HL-60 (cell line): ENCODE data around the gene PSMB5.

Experiments
- DNase-seq, 2 experiments: peaks; one replicate each; pipeline ENCODE4 v3.0.0-alpha.2; 2010 to 2020; ENCODE audit warnings: low read depth in 1 of 2, low spot score in 1 of 2
- H3K27ac ChIP-seq: fragments of 250-450 bp; sonication (Bioruptor Pico); replicated peaks from 2 replicates; pipeline ENCODE4 v1.5.1; 2020; ENCODE audit warnings: mild to moderate bottlenecking, moderate library complexity
- H3K27me3 ChIP-seq: fragments of 250-450 bp; sonication (Bioruptor Pico); 2 replicates; pipeline ENCODE4 v1.5.1; 2021; ENCODE audit warnings: mild to moderate bottlenecking, moderate library complexity; ENCODE audit not compliant: insufficient read depth, poor library complexity, severe bottlenecking
- H3K4me3 ChIP-seq: replicated peaks from 2 replicates; pipeline ENCODE4 v1.5.1; 2011; ENCODE audit warnings: mild to moderate bottlenecking, control low read depth, low read length; ENCODE audit not compliant: insufficient read depth
- GABPA ChIP-seq: IDR thresholded peaks from 2 replicates; pipeline ENCODE4 v1.6.1; 2012; ENCODE audit warnings: low read depth
- POLR2AphosphoS5 ChIP-seq: IDR thresholded peaks from 2 replicates; pipeline ENCODE4 v1.6.1; 2012; ENCODE audit warnings: low read depth
- SPI1 ChIP-seq: IDR thresholded peaks from 2 replicates; pipeline ENCODE4 v1.6.1; 2012; ENCODE audit warnings: low read depth, mild to moderate bottlenecking, borderline replicate concordance
- TF ChIP-seq, protein P1 (sequence below): IDR thresholded peaks from 2 replicates; pipeline ENCODE4 v1.6.1; 2012; ENCODE audit warnings: low read depth; ENCODE audit not compliant: insufficient replicate concordance
- TF ChIP-seq, protein P2 (sequence below): IDR thresholded peaks from one replicate; pipeline ENCODE4 v1.5.1; 2011; ENCODE audit warnings: low read length, control low read depth, inconsistent platforms; ENCODE audit not compliant: insufficient read depth

PSMB5 gene

DNA sequence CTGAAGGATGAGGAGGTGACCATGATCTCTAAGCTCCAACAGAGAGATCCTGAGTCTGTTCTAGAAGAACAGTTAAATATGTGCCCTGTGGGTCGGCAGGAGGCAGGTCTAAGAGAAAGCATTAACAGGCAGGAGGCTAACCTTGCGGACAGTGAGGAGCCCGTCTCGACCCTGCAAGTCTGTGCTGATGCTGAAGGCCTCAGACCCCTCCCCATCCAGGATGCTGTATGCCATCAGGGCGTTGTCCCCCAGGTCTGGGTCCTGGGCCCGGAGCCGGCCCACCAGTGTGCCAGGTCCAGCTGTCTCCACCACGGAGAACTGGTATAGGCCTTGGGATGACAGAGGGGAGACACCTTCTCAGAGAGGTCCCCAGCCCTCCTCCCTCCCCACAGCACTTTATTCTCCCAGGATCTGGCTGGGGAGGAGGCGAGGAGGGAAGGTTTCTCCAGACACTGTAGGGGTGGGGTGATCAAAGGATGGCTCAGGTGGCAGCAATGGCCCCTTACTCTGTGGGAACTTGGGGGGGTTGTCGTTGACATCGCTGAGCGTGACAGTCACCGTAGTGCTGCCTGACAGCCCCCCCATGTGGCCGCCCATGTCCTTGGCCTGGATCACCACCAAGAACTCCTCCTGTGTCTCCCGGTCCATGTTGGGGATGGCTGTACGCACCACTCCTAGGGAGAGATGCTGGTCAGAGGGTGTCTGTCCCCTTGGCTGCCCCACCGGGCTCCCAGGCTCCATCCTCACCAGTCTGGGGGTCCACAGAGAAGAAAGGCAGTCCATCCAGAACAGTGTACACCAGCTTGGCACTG, 19.5 kb upstream of the PSMB5 start:
- Histone ChIP-seq H3K4me3 (no peak overlapping the region), H3K27me3 (no peaks in the 10 kb centered on the region), H3K27ac (no peak overlapping the region)
- DNase-seq, result no peak
- TF ChIP-seq, protein P1, sequence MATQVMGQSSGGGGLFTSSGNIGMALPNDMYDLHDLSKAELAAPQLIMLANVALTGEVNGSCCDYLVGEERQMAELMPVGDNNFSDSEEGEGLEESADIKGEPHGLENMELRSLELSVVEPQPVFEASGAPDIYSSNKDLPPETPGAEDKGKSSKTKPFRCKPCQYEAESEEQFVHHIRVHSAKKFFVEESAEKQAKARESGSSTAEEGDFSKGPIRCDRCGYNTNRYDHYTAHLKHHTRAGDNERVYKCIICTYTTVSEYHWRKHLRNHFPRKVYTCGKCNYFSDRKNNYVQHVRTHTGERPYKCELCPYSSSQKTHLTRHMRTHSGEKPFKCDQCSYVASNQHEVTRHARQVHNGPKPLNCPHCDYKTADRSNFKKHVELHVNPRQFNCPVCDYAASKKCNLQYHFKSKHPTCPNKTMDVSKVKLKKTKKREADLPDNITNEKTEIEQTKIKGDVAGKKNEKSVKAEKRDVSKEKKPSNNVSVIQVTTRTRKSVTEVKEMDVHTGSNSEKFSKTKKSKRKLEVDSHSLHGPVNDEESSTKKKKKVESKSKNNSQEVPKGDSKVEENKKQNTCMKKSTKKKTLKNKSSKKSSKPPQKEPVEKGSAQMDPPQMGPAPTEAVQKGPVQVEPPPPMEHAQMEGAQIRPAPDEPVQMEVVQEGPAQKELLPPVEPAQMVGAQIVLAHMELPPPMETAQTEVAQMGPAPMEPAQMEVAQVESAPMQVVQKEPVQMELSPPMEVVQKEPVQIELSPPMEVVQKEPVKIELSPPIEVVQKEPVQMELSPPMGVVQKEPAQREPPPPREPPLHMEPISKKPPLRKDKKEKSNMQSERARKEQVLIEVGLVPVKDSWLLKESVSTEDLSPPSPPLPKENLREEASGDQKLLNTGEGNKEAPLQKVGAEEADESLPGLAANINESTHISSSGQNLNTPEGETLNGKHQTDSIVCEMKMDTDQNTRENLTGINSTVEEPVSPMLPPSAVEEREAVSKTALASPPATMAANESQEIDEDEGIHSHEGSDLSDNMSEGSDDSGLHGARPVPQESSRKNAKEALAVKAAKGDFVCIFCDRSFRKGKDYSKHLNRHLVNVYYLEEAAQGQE, result no peak
- TF ChIP-seq, protein P2, sequence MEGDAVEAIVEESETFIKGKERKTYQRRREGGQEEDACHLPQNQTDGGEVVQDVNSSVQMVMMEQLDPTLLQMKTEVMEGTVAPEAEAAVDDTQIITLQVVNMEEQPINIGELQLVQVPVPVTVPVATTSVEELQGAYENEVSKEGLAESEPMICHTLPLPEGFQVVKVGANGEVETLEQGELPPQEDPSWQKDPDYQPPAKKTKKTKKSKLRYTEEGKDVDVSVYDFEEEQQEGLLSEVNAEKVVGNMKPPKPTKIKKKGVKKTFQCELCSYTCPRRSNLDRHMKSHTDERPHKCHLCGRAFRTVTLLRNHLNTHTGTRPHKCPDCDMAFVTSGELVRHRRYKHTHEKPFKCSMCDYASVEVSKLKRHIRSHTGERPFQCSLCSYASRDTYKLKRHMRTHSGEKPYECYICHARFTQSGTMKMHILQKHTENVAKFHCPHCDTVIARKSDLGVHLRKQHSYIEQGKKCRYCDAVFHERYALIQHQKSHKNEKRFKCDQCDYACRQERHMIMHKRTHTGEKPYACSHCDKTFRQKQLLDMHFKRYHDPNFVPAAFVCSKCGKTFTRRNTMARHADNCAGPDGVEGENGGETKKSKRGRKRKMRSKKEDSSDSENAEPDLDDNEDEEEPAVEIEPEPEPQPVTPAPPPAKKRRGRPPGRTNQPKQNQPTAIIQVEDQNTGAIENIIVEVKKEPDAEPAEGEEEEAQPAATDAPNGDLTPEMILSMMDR, result peak; percentile 6
- no peak for TF ChIP-seq SPI1

DNA sequence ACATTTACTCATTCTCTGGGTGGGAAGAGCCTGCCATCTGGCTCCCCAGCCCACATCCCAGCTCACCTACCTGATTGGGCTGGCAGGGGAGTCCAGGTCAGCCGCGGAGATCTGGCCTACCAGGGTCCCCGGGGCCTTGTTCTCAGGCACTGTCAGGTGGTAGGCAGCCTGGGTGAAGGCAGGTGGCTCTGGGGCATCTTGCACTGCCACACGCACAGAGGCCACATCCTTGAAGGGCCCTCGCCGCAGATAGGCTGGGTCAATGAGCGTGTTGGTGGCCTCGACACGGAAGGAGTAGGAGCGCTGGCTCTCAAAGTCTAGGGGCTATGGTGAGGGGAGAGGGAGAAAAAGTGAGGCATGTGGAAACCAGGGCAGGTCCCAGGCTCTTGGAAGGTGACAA, 18.7 kb upstream of the PSMB5 start:
- Histone ChIP-seq H3K27me3 (no peaks in the 10 kb centered on the region), H3K4me3 (no peak overlapping the region), H3K27ac (no peak overlapping the region)
- no peak for DNase-seq
- TF ChIP-seq, protein P2, result no peak
- TF ChIP-seq GABPA (no peak), SPI1 (no peak), POLR2AphosphoS5 (no peak)
- TF ChIP-seq, protein P1, result no peak

DNA sequence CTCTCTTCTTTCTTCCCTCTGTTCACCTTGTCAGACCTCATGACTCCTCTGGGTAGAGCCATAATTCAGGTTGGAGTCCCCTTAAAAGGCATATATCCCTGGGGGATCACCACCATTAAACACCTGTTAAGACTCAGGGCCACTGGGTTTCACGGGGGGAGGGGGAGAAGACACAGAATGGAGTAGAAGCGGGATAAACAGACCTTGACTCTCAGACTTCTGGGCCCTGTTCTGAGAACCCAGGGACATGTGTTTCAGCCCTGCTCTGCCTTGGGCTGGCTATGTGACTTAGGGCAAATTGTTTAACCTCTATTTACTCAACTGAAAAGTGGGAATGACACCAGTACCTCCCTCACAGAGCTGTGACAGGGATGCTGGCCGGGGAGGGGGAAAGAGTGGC, 18.0 kb upstream of the PSMB5 start:
- DNase-seq, result no peak

More for the DNA sequence above, 18.0 kb upstream of the PSMB5 start:
- H3K27me3 ChIP-seq, result no peaks in the 10 kb centered on the region
- no peak overlapping the region for H3K27ac ChIP-seq
- H3K4me3 ChIP-seq, result no peak overlapping the region
- no peak for TF ChIP-seq SPI1
- TF ChIP-seq, protein P2, result no peak
- TF ChIP-seq POLR2AphosphoS5, result no peak
- TF ChIP-seq, protein P1, result no peak
- TF ChIP-seq GABPA, result no peak
